ENCODE data around the gene GUK1.

The GUK1 gene

DNA sequence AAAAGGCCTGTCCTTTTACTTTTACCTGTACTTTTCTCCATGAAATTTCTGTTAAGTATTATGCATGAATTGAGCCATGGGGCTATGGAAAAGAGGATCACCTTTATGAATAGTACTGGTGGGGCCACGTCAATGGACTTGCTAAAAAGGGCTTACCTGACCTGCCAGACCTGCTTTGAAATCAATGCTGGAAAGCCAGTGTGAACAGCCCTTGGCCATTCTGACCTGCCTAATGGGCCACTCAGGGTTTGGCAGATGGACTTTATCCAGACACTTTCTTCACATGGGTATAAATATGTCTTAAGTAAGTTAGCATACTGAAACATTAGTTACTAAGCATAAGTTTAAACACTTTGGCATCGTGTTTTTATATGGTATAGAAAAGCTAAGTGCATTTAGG, 8.3 kb upstream of the GUK1 start:
- no peak for DNase-seq (ENCODE audit: low read depth)

DNA sequence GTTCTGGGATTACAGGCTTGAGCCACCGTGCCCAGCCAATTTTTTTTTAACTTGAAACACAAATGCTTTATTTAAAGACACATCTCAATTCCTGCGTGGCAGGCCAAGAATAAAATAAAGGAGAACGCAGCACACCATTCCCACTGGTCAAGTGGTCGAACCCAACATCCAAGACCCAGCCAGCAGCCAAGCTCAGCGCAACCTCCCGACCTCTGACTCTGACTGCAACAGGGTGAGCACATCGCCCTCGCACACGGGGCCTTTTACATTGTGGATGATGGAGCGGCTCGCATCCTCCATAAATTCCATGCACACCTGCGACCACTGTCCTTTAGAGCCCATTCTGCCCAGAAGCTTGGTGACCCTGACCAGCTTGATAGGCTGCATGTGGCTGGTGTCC, 5.5 kb upstream of the GUK1 start:
- DNase-seq (ENCODE audit: low read depth), result no peak

DNA sequence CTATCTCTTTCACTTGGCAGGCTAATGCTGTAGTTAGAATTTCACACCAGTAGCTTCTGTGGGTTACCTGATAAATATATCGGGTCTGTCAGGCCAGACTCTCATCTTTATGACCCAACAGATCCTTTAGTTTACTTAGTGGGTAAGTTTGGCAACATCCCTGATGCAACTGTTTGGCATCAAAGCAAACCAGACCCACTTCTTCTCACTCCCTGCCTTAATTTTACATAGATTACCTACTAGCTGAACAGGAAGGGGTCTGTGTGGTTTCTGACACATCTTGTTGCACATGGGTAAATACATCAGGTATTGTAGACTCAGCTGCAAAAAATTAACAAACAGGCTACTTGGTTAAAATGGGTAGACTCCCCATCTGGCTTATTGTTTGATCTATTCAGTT, 3.2 kb upstream of the GUK1 start:
- no peak for DNase-seq (ENCODE audit: low read depth)

DNA sequence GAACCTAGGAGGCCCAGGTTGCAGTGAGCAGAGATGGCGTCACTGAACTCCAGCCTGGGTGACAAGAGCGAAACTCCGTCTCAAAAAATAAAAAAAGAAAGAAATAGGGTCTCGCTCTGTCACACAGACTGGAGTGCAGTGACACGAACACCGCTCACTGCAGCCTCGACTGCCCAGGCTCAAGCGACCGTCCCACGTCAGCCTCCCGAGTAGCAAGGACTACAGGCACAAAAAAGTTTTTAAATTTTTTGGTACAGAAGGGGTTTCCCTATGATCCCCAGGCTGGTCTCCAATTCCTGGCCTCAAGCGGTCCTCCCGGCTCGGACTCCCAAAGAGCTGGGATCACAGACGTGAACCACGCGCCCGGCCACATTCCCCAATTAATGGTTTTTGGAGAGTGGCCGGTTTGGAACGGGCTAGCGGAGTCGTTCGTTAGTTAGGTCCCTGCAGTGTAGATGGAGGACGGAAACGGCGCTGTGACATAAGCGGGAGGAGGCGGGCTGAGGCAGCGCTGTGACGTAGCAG, 611 bp upstream of the GUK1 start:
- DNase-seq (ENCODE audit: low read depth), result no peak

DNA sequence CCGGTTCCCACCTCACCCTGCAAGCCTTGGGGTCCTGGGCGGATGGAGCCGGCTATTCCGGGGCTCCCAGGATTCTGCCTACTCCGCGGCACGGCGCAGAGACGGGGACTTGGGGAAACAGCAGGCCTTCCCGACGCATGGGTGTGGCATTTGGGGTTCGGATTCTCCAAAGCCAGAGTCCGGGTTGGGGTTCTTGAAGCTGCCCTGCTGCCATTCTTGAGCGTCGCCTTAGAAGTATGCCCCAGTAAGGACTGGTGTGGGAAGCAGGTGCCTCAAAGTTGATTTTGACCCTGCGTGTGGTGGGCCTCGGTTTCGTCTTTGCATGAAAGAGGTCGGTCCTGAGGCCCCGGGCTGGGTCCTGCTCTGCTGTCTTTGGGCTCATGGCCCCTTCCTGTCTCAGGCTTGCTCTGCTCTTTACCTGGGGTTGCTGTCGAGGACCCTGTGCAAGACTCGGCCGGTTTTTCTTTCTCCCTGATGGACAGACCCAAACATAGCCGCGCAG, 696 bp downstream of the GUK1 start:
- DNase-seq (ENCODE audit: low read depth), result no peak

DNA sequence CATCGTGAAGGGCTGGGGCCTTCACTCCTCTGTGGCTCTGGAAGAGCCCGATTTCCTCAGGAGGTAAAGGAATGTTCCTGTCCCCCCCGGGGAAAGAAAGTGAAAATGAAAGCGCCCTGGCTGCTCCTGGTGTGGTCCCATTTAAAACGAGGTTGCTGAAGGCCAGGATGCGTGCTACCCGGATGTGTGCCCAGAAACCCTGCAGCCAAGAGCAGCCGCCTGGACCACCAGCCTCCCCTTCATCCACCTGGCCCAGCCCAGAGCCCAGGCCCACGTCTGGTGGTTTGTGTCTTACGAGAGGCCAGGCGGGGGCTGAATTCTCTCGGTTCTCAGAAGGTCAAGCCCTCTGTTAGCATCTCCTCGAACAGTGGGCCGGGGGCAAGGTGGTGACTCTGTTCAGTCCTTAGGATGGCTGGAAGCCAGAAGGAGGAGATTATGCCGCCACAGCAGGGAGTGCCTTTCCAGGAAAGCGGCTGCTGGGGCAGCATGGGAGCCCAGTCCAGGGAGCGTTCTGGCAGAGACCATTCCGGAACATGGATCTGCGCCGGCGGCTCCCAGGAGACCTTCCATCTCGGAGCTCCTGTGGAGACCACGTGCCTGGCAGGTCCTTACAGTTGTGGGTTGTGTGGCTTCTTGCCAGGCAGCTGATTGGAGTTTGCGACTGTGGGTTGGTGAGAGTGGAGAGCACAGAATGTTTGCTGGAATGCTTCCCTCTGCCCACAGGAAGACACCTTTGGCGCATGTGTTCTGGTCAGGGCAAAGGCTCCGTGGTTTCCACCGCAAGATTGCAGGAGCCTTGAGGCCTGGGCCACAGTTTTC, 1.4 kb downstream of the GUK1 start:
- no peak for DNase-seq (ENCODE audit: low read depth)

DNA sequence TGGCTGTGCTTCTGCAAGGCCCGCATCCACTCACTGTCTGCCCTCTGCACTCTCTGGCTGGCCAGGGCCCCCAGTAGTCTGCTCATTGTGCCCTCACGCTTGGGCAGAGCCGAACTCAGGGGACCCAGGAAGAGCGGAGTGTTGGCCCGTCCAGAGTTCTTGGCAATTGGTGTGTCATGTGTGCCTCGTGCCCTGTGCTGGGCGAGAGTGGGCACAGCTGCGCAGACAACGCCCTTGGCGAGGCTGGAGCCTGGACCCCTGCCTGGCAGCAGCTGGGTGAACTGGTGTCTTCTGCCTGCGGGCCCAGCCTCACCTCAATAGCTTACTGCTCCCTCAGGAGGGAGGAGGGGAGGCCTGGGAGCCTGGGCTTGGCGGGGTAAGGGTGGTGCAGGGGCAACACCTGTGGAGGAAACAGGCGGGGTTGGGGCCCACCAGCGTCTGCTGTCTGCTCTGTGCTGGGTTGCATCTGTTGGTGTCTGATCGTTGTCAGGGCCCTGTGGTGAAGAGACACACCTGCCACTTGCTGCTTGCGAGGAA, 2.1 kb downstream of the GUK1 start:
- DNase-seq (ENCODE audit: low read depth), result no peak

DNA sequence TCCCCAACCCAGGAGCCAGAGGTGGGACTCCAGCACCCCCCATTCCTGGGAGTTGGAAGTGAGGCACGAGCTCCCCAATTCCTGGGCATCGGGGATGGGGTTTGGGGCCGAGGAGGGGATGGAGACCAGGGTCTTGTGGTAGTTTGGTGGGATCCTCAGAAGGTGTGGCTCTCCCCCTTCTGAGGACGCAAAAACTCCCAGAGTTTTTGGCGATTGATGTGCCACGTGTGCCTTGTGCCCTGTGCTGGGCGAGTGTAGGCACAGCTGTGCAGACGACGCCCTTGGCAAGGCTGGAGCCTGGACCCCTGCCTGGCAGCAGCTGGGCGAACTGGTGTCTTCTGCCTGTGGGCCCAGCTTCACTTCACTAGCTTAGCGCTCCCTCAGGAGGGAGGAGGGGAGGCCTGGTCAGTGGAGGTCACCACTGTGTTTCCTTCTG, 2.6 kb downstream of the GUK1 start:
- no peak for DNase-seq (ENCODE audit: low read depth)

DNA sequence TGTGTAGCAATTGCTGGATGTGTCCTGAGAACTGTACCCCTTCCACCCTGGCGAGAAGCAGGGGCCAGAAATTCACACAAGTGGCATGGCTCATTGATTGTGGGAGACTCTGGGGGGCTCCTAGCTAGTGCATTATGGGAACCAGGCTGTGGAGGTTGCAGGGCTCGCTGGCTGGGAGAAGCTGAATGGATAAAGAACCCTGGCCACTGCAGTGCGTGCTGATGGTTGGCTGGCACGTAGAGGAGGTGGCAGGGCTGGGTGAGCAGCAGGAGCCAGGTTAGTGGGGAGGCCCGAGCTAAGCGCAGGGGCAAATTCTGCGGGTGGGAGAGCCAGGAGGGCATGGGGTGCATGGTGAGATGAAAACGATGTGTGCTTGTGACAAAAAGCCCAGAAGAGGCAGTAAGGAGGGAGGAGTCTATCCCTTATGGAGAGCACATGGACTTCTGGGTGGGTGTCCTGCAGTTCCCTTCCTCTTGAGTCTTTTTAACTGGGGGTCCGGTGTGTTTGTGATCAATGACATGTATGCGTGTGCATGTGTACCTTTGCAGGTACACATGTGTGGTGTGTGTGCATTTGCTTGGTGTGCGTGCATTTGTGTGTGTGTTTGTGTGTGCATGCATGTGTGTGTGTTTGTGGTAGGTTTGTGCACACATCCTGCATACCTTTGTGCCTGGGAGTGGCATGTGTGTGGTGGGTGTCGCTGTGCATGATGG, 3.6 kb downstream of the GUK1 start:
- no peak for DNase-seq (ENCODE audit: low read depth)

DNA sequence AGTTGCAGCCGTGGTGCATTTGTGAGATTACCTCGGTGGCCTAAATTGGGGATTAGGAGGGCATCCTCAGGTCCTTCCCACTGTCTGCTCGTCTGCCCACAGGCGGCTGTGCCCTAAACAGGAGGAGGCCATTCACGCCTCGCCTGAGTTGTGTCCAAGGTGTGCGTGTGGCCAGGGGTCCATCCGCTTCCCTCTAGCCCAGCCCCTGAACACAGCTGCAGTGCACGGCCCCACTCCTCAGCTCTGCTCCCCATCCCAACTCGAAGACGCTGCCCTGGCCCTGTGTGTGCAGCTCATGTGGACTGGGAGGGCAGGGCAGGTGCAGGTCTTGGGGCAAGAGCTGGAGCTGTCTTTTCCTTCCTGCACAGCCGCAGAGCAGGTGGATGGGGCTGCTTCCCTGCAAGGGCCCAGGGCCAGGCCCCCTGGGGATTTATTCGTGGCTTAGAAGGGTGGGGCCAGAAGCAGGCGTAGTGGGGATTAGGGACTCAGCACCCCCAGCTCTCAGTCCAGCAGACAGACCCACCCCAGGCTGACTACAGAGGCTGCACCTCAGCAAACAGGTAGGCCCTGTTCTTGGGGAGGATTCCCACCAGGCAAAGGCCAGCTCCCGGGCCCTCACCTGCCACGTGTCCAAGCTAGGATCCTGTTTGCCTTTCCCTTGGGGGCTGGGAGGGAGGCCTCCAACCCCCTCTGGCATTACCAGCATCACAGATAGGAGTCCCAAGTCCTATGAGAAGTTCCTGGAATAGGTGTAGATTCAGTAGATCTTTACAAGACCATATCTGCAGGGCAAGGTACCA, 4.3 kb downstream of the GUK1 start:
- DNase-seq (ENCODE audit: low read depth), result no peak

DNA sequence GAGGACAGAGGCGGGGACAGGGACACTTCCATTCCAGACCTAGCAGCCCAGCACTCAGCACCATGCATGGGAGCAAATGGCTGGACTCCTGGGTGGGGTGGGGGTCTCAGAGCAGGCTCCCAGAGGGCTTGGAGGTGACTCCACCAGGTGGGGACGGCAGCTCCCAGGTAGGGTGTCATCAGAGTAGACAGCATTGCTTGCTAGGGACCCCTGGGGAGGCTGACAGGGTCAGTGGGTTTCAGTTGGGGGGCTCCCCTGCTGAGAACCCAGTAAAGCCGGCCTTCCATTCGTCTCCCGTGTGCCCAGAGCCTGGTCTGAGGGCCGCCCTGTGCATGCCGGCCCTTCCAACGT, 4.9 kb downstream of the GUK1 start:
- DNase-seq (ENCODE audit: low read depth), result no peak

DNA sequence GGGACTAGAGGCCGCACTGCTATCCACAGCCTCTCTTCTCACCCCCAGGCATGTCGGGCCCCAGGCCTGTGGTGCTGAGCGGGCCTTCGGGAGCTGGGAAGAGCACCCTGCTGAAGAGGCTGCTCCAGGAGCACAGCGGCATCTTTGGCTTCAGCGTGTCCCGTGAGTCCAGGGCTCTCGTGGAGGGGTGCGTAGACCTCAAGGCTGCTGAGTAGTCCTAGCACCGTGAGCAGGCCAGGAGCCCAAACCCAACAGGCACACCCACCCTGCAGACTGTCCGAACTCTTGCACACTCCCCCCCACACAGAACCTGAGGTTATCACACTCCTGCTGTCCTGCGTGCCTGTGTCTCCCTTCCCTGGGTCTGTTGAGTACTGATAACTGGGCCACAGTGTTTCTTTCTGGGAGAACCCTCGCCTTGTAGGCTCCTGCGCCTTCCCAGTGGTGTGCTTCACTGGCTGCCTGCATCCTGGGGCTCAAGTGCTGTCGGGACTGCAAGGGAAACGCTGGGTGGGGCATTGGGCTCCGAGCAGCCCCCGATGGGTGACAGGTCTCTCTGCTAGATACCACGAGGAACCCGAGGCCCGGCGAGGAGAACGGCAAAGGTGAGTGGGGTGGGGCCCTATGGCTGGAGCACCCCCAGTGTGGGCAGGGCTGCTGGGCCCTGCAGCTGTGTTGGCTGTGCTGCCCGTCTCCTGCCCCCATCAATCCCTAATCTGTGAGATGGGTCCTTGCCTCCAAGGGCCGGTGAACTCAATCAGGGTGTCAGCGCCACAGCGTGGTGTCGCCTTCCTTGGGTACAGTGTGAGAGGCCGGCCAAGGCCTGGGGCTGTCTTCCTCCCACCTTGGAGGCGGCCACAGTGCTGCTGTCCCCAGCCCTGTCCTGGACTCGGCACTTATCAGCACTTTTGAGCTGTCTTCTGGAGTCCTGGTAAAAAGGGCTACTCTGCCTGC, 5.7 kb downstream of the GUK1 start:
- no peak for DNase-seq (ENCODE audit: low read depth)

DNA sequence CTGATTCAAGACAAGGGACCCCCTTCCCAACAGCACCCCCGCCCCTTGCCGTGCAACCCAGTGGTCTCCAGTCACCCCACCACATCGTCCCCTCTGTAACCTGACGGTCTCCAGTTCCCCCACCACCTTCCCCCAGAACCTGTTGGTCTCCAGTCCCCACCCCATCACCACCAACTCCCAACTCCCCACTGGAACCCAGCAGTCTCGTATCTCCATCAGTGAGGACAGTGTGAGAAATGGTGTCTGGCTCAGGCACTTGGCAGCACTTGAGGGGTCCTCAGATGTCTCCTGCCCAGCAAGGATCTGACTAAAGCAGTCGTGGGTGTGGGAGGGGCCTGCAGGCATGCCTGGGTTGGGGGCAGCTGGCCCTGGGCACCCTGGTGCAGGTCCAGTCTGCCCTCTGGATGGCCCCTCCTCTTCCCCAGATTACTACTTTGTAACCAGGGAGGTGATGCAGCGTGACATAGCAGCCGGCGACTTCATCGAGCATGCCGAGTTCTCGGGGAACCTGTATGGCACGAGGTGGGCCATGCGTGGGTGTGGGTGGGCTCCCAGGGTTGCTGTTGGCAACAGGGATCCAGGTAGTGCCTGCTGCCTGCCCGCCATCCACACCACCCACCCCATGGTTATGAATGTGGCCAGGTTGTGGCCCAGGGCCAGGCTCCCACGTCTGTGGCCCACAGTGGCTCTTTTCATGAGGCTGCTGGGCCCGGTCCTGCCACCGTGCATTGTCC, 6.5 kb downstream of the GUK1 start:
- no peak for DNase-seq (ENCODE audit: low read depth)

DNA sequence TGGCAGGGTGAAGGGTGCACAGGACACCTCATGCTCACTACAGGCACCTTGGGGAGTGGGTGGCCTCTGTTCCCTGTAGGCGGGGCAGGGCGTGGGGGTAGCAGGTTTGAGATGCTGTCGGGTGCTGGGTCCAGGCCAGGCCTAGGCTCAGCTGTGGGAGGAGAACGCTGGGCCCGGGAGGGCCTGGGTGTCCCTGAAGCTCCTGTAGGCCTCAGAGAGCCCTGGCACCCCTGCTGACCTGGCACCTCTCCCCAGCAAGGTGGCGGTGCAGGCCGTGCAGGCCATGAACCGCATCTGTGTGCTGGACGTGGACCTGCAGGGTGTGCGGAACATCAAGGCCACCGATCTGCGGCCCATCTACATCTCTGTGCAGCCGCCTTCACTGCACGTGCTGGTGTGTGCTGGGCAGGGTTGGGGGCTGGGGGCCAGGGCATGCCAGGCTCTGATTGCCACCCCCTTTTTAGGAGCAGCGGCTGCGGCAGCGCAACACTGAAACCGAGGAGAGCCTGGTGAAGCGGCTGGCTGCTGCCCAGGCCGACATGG, 7.1 kb downstream of the GUK1 start:
- no peak for DNase-seq (ENCODE audit: low read depth)

DNA sequence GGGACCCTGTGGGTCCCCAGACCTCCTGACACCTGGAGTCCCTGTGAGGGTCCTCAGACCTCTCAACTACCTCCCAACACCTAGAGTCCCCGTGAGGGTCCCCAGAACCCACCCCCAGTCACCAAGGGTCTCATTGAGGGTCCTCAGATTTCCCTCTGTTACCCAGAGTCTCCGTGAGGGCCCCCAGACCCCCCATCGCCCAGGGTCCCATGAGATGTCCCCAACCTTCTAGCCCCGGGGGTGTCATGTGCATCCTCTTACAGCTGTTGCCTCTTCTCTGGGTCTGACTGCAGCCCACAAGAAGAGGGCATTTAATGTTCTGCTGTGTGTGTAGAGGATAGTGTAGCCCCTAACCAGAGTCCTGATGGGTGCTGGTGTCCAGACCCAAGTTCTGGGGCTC, 7.7 kb downstream of the GUK1 start:
- DNase-seq (ENCODE audit: low read depth), result no peak

DNA sequence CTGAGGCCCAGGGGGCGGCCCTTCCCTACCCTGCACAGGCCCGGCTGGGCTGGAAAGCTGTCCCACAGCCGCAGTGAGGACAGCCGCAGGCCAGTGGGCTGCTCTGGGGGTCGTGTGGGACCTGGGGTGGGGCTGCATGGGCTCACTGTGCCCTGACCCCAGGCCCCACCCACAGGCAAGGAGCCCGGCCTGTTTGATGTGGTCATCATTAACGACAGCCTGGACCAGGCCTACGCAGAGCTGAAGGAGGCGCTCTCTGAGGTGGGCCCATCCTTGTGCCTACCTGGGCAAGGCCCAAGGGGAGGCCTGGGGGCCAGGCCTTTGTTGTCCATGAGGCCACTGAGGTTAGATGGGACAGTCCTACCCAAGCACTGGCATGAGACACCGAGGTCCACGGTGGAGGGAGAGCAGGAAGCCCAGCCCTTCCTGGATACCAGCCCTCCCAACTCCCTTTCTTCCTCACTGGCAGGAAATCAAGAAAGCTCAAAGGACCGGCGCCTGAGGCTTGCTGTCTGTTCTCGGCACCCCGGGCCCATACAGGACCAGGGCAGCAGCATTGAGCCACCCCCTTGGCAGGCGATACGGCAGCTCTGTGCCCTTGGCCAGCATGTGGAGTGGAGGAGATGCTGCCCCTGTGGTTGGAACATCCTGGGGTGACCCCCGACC, 8.2 kb downstream of the GUK1 start:
- no peak for DNase-seq (ENCODE audit: low read depth)

DNA sequence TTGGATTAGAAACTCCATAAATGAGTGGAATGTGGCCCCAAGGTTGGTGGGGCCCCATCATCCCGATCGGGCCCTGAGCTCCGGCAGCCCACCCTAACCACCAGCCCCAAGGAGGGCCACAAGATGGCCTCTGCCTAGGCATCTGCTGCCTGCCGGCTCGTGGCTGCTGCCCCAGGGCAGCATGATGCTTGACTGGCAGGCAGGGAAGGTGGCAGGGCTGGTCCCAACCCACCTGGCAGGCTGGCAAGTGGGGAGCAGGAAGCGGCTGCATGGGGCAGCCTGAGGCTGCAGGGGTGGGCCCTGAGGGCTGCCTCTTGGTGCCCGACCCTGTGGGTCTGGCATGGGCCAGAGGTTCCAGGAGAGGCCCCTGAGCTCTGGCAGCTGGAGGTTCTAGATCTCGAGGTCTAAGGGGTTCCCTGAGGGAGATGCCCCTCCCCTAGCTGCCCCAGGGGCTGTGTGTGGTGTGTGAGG, 8.9 kb downstream of the GUK1 start:
- DNase-seq (ENCODE audit: low read depth), result no peak

DNA sequence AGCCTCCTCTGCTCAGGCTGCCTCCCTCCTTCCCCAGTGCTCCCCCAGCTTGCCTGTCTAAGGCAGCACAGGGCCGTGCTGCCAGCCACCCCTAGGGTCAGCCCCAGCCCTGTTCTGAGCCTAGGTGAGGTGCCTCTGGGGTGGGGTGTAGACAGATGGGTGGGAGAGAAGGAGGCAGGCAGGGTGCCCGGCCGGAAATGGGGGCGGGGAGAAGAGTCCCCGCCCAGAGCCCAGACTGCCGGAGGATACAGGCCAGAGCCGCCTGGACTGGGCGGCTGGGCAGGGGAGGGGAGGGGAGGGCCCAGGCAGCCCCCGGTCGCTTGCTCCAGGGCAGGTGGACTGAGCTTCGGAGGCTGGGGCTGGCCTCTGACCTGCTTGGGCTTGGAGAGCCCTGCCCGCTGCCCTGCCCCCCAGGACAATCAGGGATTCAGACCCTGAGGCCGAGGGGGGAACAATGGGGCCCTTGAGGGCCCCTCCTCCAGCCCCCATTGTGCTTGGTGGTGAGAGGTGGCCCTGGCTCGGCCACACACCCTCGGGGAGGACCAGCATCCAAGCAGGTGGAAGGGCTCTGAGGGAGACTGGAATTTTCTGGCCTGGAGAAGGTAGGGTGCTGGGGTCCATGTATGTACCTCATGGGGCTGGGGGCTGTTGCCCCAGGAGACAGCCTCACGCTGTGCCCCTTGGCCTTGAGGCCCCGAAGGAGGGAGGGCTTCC, 9.5 kb downstream of the GUK1 start, which contains the start of gene GJC2:
GJC2 (plus strand) TSS at position 525 of the 714 bp plus-strand sequence. CDS start 7,829 bp downstream, outside the sequence.
- DNase-seq (ENCODE audit: low read depth), result no peak

DNA sequence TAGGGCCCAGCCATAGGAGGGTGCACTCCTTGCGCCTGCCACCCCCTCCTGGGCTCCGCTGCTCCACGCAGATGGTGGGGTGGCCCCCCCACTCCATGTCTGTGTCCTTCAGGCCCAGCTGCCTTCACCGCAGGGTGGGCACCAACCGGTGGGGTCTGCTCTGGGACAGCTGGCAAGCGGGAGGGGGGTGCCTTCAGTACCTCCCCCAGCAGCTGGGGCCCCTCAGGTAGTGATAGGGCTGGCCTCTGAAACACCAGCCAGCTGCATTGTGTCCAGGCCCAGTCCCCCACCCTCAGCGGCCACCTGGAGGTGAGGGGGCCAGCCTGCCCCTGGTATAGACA, 10.0 kb downstream of the GUK1 start:
- no peak for DNase-seq (ENCODE audit: low read depth)
